SK-N-SH treated with all-trans-retinoic acid at 6 μM for 48 hours (cell line): ENCODE measurements around the gene LATS1.

Experiments used
- ATAC-seq: fragments of 200-7000 bp; cut with Tn5 transposase; 3 replicates; pipeline ENCODE4 v1.9.1; 2020; ENCODE audit warnings: mild to moderate bottlenecking, moderate library complexity
- ARNTL ChIP-seq: fragments of 450-650 bp; formaldehyde crosslinking; IDR thresholded peaks from 2 replicates; pipeline ENCODE4 v1.5.0; 2020; ENCODE audit warnings: low read depth, mild to moderate bottlenecking, moderate library complexity, borderline replicate concordance
- CSDC2 ChIP-seq: fragments of 250-450 bp; sonication (Bioruptor Pico); IDR thresholded peaks from 2 replicates; pipeline ENCODE4 v1.5.0; 2020; ENCODE audit warnings: mild to moderate bottlenecking, moderate library complexity
- ESRRG ChIP-seq: fragments of 250-450 bp; sonication (Bioruptor Pico); IDR thresholded peaks from 2 replicates; pipeline ENCODE4 v1.6.1; 2021; ENCODE audit warnings: mild to moderate bottlenecking
- GLIS3 ChIP-seq: fragments of 250-450 bp; sonication (Bioruptor Pico); IDR thresholded peaks from 2 replicates; pipeline ENCODE4 v1.5.0; 2020; ENCODE audit warnings: mild to moderate bottlenecking, moderate library complexity
- ISL1 ChIP-seq: fragments of 250-450 bp; sonication (Bioruptor Pico); IDR thresholded peaks from 2 replicates; pipeline ENCODE4 v2.1.2; 2022; ENCODE audit warnings: mild to moderate bottlenecking, moderate library complexity
- OSR1 ChIP-seq: fragments of 250-450 bp; sonication (Bioruptor Pico); IDR thresholded peaks from 2 replicates; pipeline ENCODE4 v1.8.0; 2022; ENCODE audit warnings: moderate library complexity, mild to moderate bottlenecking, inconsistent platforms
- PPARA ChIP-seq: fragments of 250-450 bp; sonication (Bioruptor Pico); IDR thresholded peaks from 2 replicates; pipeline ENCODE4 v1.5.0; 2020; ENCODE audit warnings: mild to moderate bottlenecking, borderline replicate concordance
- RARB ChIP-seq: fragments of 250-450 bp; sonication (Bioruptor Pico); IDR thresholded peaks from 2 replicates; pipeline ENCODE4 v1.8.0; 2021; ENCODE audit warnings: mild to moderate bottlenecking, moderate library complexity
- SNAI2 ChIP-seq: fragments of 250-450 bp; sonication (Bioruptor Pico); IDR thresholded peaks from 2 replicates; pipeline ENCODE4 v1.5.0; 2020; ENCODE audit warnings: mild to moderate bottlenecking, moderate library complexity
- TCF4 ChIP-seq: fragments of 250-450 bp; sonication (Bioruptor Pico); IDR thresholded peaks from 2 replicates; pipeline ENCODE4 v1.8.0; 2021; ENCODE audit warnings: mild to moderate bottlenecking, moderate library complexity, borderline replicate concordance
- TOX ChIP-seq: fragments of 250-450 bp; sonication (Bioruptor Pico); IDR thresholded peaks from 2 replicates; pipeline ENCODE4 v1.8.0; 2021; ENCODE audit warnings: mild to moderate bottlenecking, moderate library complexity, borderline replicate concordance
- ZC3H10 ChIP-seq: fragments of 250-450 bp; sonication (Bioruptor Pico); IDR thresholded peaks from 2 replicates; pipeline ENCODE4 v1.5.1; 2021; ENCODE audit warnings: mild to moderate bottlenecking, moderate library complexity
- ZFP3 ChIP-seq: fragments of 250-450 bp; sonication (Bioruptor Pico); IDR thresholded peaks from 2 replicates; pipeline ENCODE4 v1.5.0; 2020; ENCODE audit warnings: mild to moderate bottlenecking, moderate library complexity
- ZFP30 ChIP-seq: fragments of 450-650 bp; formaldehyde crosslinking; IDR thresholded peaks from 2 replicates; pipeline ENCODE4 v1.5.0; 2022; ENCODE audit warnings: mild to moderate bottlenecking, moderate library complexity
- ZNF565 ChIP-seq: fragments of 450-650 bp; formaldehyde crosslinking; conservative IDR thresholded peaks from 2 replicates; pipeline ENCODE4 v1.5.0; 2020; ENCODE audit warnings: low read depth, mild to moderate bottlenecking, moderate library complexity
- ZNF70 ChIP-seq: fragments of 450-650 bp; formaldehyde crosslinking; IDR thresholded peaks from 2 replicates; pipeline ENCODE4 v1.5.0; 2020; ENCODE audit warnings: mild to moderate bottlenecking, moderate library complexity
- ZNF8 ChIP-seq: fragments of 450-650 bp; formaldehyde crosslinking; IDR thresholded peaks from 2 replicates; pipeline ENCODE4 v1.5.0; 2020; ENCODE audit warnings: mild to moderate bottlenecking, moderate library complexity
- TF ChIP-seq, protein P1 (sequence below): fragments of 250-450 bp; sonication (Bioruptor Pico); IDR thresholded peaks from 2 replicates; pipeline ENCODE4 v1.5.0; 2020; ENCODE audit warnings: mild to moderate bottlenecking, moderate library complexity
- TF ChIP-seq, protein P2 (sequence below): fragments of 250-450 bp; sonication (Bioruptor Pico); IDR thresholded peaks from 2 replicates; pipeline ENCODE4 v1.5.1; 2021; ENCODE audit warnings: mild to moderate bottlenecking, moderate library complexity
- TF ChIP-seq, protein P3 (sequence below): fragments of 250-450 bp; sonication (Bioruptor Pico); IDR thresholded peaks from 2 replicates; pipeline ENCODE4 v1.8.0; 2021; ENCODE audit warnings: low read depth, mild to moderate bottlenecking, moderate library complexity, borderline replicate concordance
- TF ChIP-seq, protein P4 (sequence below): fragments of 250-450 bp; sonication (Bioruptor Pico); IDR thresholded peaks from 2 replicates; pipeline ENCODE4 v1.5.1; 2020; ENCODE audit warnings: low read depth, mild to moderate bottlenecking, moderate library complexity

The LATS1 gene

DNA sequence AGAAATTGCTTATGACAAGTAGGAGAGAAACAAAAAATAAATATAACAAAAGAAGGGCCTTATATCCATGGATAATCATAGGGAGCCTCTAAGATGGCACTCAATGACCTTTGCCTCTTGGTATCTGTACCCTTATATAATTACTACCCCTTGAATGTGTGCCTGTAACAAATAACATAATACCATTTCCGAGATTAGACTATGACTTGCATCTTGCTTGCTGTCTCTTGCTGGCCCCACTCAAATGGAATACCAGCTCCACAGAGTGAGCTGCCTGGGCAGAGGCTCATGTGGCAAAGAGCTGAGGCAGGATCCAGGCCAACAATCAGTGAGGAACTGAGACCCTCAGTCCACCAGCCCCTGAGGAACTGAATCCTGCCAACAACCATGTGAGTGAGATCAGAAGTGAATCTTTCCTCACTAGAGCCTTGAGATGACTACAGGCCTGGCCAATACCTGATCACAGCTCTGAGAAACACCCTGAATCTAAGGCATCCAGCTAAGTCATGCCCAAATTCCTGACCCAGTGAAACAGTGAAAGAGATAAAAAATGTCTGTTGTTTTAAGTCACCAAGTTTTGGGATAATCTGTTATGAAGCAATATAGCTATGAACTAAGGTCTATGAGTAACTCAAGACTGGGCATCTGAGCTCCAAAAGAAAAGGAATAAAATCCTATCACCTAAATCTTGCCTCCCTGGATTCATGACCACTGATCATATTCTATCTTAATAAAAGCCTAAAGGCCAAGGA, 74.9 kb downstream of the LATS1 start:
- no peak for ATAC-seq
- no peak for TF ChIP-seq ISL1
- TF ChIP-seq OSR1 (CRISPR knock-in tag): no peak
- TF ChIP-seq SNAI2 (CRISPR knock-in tag): no peak
- no peak for TF ChIP-seq TOX (CRISPR knock-in tag)
- TF ChIP-seq ESRRG (CRISPR knock-in tag): no peak
- TF ChIP-seq, protein P1, sequence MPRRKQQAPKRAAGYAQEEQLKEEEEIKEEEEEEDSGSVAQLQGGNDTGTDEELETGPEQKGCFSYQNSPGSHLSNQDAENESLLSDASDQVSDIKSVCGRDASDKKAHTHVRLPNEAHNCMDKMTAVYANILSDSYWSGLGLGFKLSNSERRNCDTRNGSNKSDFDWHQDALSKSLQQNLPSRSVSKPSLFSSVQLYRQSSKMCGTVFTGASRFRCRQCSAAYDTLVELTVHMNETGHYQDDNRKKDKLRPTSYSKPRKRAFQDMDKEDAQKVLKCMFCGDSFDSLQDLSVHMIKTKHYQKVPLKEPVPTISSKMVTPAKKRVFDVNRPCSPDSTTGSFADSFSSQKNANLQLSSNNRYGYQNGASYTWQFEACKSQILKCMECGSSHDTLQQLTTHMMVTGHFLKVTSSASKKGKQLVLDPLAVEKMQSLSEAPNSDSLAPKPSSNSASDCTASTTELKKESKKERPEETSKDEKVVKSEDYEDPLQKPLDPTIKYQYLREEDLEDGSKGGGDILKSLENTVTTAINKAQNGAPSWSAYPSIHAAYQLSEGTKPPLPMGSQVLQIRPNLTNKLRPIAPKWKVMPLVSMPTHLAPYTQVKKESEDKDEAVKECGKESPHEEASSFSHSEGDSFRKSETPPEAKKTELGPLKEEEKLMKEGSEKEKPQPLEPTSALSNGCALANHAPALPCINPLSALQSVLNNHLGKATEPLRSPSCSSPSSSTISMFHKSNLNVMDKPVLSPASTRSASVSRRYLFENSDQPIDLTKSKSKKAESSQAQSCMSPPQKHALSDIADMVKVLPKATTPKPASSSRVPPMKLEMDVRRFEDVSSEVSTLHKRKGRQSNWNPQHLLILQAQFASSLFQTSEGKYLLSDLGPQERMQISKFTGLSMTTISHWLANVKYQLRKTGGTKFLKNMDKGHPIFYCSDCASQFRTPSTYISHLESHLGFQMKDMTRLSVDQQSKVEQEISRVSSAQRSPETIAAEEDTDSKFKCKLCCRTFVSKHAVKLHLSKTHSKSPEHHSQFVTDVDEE: no peak
- TF ChIP-seq TCF4 (CRISPR knock-in tag): no peak
- TF ChIP-seq GLIS3 (CRISPR knock-in tag): no peak
- no peak for TF ChIP-seq PPARA (CRISPR knock-in tag)

DNA sequence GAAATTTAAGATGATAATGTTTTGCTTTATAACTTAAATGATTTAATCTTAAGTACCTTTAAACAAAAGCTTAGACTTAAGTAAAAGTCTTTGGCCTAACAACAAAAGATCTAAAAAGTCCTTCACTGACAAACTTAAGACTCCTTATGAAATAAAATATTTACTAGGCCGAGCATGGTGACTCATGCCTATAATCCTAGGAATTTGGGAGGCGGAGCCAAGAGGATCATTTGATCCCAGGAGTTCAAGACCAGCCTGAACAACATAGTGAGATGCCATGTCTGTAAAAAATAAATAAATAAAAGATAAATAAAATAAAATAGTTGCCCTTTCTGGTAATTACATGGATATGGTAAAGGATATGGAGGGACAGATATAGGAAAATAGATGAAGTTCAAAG, 81.8 kb downstream of the LATS1 start:
- peak; percentile 56 for ATAC-seq
- TF ChIP-seq SNAI2 (CRISPR knock-in tag): no peak
- TF ChIP-seq, protein P2, sequence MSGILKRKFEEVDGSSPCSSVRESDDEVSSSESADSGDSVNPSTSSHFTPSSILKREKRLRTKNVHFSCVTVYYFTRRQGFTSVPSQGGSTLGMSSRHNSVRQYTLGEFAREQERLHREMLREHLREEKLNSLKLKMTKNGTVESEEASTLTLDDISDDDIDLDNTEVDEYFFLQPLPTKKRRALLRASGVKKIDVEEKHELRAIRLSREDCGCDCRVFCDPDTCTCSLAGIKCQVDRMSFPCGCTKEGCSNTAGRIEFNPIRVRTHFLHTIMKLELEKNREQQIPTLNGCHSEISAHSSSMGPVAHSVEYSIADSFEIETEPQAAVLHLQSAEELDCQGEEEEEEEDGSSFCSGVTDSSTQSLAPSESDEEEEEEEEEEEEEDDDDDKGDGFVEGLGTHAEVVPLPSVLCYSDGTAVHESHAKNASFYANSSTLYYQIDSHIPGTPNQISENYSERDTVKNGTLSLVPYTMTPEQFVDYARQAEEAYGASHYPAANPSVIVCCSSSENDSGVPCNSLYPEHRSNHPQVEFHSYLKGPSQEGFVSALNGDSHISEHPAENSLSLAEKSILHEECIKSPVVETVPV (CRISPR knock-in tag): no peak
- TF ChIP-seq ZNF565 (CRISPR knock-in tag): no peak
- TF ChIP-seq, protein P3, sequence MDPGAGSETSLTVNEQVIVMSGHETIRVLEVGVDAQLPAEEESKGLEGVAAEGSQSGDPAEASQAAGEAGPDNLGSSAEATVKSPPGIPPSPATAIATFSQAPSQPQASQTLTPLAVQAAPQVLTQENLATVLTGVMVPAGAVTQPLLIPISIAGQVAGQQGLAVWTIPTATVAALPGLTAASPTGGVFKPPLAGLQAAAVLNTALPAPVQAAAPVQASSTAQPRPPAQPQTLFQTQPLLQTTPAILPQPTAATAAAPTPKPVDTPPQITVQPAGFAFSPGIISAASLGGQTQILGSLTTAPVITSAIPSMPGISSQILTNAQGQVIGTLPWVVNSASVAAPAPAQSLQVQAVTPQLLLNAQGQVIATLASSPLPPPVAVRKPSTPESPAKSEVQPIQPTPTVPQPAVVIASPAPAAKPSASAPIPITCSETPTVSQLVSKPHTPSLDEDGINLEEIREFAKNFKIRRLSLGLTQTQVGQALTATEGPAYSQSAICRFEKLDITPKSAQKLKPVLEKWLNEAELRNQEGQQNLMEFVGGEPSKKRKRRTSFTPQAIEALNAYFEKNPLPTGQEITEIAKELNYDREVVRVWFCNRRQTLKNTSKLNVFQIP: no peak
- TF ChIP-seq ZFP30 (CRISPR knock-in tag): no peak
- TF ChIP-seq, protein P4, sequence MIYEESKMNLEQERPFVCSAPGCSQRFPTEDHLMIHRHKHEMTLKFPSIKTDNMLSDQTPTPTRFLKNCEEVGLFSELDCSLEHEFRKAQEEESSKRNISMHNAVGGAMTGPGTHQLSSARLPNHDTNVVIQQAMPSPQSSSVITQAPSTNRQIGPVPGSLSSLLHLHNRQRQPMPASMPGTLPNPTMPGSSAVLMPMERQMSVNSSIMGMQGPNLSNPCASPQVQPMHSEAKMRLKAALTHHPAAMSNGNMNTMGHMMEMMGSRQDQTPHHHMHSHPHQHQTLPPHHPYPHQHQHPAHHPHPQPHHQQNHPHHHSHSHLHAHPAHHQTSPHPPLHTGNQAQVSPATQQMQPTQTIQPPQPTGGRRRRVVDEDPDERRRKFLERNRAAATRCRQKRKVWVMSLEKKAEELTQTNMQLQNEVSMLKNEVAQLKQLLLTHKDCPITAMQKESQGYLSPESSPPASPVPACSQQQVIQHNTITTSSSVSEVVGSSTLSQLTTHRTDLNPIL: no peak
- TF ChIP-seq ZC3H10 (CRISPR knock-in tag): no peak
- TF ChIP-seq ARNTL: no peak
- TF ChIP-seq ISL1: no peak
- no peak for TF ChIP-seq ZNF8 (CRISPR knock-in tag)
- TF ChIP-seq ZFP3: no peak
- no peak for TF ChIP-seq ZNF70 (CRISPR knock-in tag)

DNA sequence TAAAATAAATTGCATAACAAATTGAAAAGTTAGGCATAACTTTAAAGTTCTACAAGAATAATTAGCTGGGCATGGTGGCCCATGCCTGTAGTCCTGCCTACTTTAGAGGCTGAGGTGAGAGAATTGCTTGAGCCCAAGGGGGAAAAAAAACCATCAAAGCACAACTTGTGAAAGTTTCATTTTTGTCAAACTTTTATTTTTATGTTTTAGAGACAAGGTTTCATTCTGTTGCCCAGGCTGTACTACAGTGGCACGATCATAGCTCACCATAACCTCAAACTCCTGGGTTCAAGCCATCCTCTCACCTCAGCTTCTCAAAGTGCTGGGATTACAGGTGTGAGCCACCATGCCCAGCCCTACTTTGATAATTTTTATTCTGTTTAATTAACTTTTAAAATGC, 83.6 kb downstream of the LATS1 start:
- TF ChIP-seq ESRRG (CRISPR knock-in tag) (no peak), SNAI2 (CRISPR knock-in tag) (no peak), OSR1 (CRISPR knock-in tag) (no peak), RARB (CRISPR knock-in tag) (no peak), CSDC2 (CRISPR knock-in tag) (no peak), PPARA (CRISPR knock-in tag) (no peak), ARNTL (no peak), ZNF8 (CRISPR knock-in tag) (no peak), TCF4 (CRISPR knock-in tag) (no peak)
- TF ChIP-seq, protein P2 (CRISPR knock-in tag): no peak
- ATAC-seq: no peak
